GM12873 (cell line): Measurements from ENCODE around the gene INO80E.

ENCODE experiments used
- TF ChIP-seq, protein P1 (sequence below): IDR thresholded peaks from 2 replicates; pipeline ENCODE4 v1.5.1; 2012; ENCODE audit warnings: low read depth, mild to moderate bottlenecking, moderate library complexity, low read length, control low read depth; ENCODE audit not compliant: insufficient read depth; ENCODE audit errors: missing control alignments

INO80E gene

DNA sequence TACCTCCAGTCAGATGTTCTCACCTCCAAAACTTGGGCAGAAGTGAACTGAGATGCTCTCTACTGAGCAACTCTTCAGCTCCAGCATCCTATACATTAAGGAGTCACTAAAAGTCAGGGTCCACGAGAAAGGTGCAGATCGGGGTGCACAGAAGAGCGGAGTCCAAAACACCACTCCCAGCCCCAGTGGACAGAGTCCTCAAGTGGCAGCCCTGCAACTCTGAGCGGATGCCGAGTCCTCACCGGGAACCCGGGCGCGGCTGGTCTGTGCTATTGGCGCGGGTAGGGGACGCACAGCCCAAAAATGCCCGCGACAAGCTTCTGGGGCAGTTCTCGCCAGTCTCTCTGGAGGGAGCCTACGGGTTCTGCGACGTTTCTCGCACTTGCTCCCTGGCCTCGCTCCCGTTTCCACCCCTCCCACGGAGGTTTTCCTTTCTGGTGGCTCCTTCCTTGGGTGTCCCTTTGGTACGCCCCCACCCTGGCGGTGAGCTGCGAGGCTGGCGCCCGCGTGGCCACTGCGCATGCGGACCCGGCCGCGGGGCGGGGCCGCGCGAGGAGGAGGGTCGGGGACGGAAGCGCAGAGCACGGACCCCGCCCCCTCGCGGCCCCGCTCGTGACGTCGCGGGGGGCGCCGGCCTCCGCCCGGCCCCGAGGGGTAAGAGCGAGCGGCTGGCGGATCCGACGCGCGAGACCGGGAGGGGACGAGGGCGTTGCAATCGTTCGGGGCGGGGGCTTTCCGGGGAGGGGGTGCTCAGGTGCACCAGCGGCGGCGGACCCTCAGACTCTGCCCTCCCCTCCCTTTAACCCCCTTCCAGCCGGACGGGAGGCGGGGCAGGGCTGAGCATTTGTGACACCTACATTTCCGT is 34.3 kb upstream of the INO80E start, which contains the start of gene TMEM219:
TMEM219 (plus strand) TSS at position 601 of the 865 bp plus-strand sequence. CDS start 1,065 bp downstream, outside the sequence.
- TF ChIP-seq, protein P1, sequence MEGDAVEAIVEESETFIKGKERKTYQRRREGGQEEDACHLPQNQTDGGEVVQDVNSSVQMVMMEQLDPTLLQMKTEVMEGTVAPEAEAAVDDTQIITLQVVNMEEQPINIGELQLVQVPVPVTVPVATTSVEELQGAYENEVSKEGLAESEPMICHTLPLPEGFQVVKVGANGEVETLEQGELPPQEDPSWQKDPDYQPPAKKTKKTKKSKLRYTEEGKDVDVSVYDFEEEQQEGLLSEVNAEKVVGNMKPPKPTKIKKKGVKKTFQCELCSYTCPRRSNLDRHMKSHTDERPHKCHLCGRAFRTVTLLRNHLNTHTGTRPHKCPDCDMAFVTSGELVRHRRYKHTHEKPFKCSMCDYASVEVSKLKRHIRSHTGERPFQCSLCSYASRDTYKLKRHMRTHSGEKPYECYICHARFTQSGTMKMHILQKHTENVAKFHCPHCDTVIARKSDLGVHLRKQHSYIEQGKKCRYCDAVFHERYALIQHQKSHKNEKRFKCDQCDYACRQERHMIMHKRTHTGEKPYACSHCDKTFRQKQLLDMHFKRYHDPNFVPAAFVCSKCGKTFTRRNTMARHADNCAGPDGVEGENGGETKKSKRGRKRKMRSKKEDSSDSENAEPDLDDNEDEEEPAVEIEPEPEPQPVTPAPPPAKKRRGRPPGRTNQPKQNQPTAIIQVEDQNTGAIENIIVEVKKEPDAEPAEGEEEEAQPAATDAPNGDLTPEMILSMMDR = peak; percentile 46

GRCh38 chr16:29962344-29962994 is 33.6 kb upstream of the INO80E start:
- TF ChIP-seq, protein P1 = no peak

- TF ChIP-seq, protein P1 = no peak
Measured at GRCh38 chr16:29963021-29963743, 32.9 kb upstream of the INO80E start.

- TF ChIP-seq, protein P1 = no peak
Measured at GRCh38 chr16:29968205-29968604, 27.8 kb upstream of the INO80E start.

DNA sequence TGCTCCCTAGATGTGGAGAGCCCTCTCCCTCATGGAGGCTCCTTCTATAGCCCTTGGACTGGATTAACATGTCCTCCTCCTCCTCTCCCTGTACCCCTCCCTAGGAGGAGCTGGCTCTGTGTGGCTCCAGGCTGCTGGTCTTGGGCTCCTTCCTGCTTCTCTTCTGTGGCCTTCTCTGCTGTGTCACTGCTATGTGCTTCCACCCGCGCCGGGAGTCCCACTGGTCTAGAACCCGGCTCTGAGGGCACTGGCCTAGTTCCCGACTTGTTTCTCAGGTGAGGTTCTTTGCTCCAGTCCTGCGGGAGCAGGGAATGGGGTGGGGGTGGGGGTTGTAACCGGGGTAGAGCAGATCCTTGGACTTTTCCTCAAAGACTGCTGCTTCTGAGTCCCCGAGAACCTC is 24.7 kb upstream of the INO80E start:
- TF ChIP-seq, protein P1 = no peak

GRCh38 chr16:29972500-29972899 is 23.5 kb upstream of the INO80E start:
- TF ChIP-seq, protein P1 = no peak

- TF ChIP-seq, protein P1 = no peak
Measured at GRCh38 chr16:29972992-29973383, 23.1 kb upstream of the INO80E start.
